ENCODE results near the gene NECAB2.

NECAB2 gene

GRCh38 chr16:83924686-83925085 lies 43.4 kb upstream of the NECAB2 start:
- no peaks in the 10 kb centered on the region for H3K27me3 ChIP-seq (ENCODE audit: insufficient read depth, low read length, poor library complexity)
- no peak overlapping the region for H3K27ac ChIP-seq (ENCODE audit: low read length)
- no peaks in the 10 kb centered on the region; the same call in 1 of the 2 replicates for H4K20me1 ChIP-seq (ENCODE audit: insufficient read depth, low read length)
- H3K9ac ChIP-seq (ENCODE audit: low read depth, low read length) = no peak overlapping the region
- no peak overlapping the region for H3K4me3 ChIP-seq (ENCODE audit: low read depth in 1 of 2, low read length in 2 of 2)
- H3K79me2 ChIP-seq (ENCODE audit: insufficient read depth, low read length) = no peaks in the 10 kb centered on the region
- no peak for ATAC-seq (ENCODE audit: insufficient read depth, low read depth)
- H2AFZ ChIP-seq (ENCODE audit: low read depth, low read length) = no peak overlapping the region
- peaks cover 4% of the 10 kb centered on the region for H3K36me3 ChIP-seq (ENCODE audit: insufficient read depth, low read length)
- no peak for DNase-seq
- no peak for TF ChIP-seq CTCF (IDR thresholded peaks at IDR 0.05; ENCODE audit: borderline replicate concordance, extremely low read depth, low read length, poor library complexity, severe bottlenecking)
- no peak for TF ChIP-seq EZH2 (IDR thresholded peaks at IDR 0.05; ENCODE audit: borderline replicate concordance, low read depth, low read length, severe bottlenecking)
- H3K4me1 ChIP-seq (ENCODE audit: insufficient read depth, low read length) = no peaks in the 10 kb centered on the region
- H3K9me3 ChIP-seq (ENCODE audit: insufficient read depth, low read length, severe bottlenecking) = no peaks in the 10 kb centered on the region
- no peak overlapping the region for H3K4me2 ChIP-seq (ENCODE audit: insufficient read depth, low read length)

DNA sequence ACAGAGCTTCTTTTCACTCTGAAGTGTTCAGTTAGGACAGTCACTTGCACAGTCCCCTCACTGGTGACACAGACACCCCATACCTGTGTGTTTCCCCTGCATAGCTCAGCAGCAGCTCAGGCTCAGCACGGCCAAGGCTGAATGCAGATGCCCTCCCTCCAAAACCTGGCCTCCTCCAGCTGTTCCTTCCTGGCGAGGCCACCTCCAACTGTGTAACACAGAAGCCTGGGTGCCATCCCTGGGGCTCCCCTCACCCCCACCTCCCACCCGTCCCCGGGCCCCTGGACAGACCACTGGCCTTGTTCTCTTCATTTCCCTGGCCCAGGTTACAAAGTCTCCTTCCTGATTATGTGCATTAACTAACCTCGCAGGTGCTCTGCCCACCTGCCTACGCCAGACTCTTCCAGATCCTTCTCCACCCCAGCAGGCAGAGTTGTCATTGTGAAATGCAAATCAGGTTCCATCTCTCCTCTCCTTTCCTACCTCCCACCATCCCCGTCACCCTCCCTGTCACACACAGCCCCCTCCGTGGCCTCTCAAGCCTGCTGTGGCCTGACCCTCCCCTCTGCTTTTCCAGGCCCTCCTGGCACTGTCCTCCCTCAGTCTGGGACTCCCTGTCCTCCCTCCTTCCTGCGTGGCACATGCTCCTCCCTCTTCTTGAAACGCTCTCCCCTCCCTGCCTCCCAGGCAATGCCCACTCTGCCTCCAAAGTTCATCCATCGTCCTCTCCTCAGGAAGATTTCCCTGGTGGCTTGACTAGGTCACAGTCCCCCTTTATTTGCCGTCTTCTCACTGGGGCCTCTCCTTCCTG lies 42.7 kb upstream of the NECAB2 start:
- TF ChIP-seq EZH2 (IDR thresholded peaks at IDR 0.05; ENCODE audit: borderline replicate concordance, low read depth, low read length, severe bottlenecking) = no peak
- TF ChIP-seq CTCF (IDR thresholded peaks at IDR 0.05; ENCODE audit: borderline replicate concordance, extremely low read depth, low read length, poor library complexity, severe bottlenecking) = no peak
- no peak for DNase-seq
- no peak overlapping the region for H3K27ac ChIP-seq (ENCODE audit: low read length)
- no peak overlapping the region for H3K4me3 ChIP-seq (ENCODE audit: low read depth in 1 of 2, low read length in 2 of 2)
- no peak overlapping the region for H2AFZ ChIP-seq (ENCODE audit: low read depth, low read length)
- no peak for ATAC-seq (ENCODE audit: insufficient read depth, low read depth)
- no peaks in the 10 kb centered on the region; the same call in 1 of the 2 replicates for H4K20me1 ChIP-seq (ENCODE audit: insufficient read depth, low read length)
- H3K27me3 ChIP-seq (ENCODE audit: insufficient read depth, low read length, poor library complexity) = no peaks in the 10 kb centered on the region
- H3K9me3 ChIP-seq (ENCODE audit: insufficient read depth, low read length, severe bottlenecking) = no peaks in the 10 kb centered on the region
- no peaks in the 10 kb centered on the region for H3K36me3 ChIP-seq (ENCODE audit: insufficient read depth, low read length)
- H3K9ac ChIP-seq (ENCODE audit: low read depth, low read length) = no peak overlapping the region
- H3K4me2 ChIP-seq (ENCODE audit: insufficient read depth, low read length) = no peak overlapping the region
- no peaks in the 10 kb centered on the region for H3K4me1 ChIP-seq (ENCODE audit: insufficient read depth, low read length)
- no peaks in the 10 kb centered on the region for H3K79me2 ChIP-seq (ENCODE audit: insufficient read depth, low read length)

DNA sequence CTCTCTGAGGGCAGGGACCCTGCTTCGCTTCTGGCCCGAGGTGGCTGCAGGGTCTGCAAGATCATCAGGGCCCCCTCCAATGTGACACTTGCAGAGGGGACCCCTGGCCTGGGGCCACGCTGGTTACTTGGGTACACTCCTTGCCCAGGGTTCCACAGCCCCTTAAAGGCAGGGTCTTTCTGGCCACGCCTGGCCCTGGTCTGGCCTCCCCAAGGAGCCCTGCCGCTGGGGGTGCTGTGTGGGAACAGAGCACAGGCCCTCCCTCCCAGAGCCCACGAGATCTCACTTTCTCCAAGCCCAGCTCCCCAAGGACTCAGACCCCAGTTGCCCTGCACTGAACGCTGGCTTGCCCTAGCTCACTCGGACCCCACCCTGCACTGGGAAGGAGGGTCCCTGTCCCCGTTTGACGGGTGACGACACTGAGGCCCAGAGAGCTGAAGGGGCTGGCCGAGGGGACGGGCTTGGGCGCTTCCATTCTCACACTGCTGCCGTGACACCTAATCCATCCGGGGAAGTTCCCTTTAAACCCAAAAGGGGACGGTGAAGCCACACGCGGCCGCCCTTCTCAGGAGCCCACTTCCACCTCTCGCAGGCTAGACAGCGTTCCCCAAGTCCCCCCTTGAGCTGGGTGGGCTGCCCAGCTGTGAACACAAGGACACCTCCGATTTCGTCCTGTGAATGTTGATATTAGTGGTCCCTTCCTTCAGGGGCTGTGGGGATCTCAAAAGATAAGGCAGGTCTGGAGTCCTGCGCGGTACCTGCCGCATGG lies 41.9 kb upstream of the NECAB2 start:
- Histone ChIP-seq H3K4me1 (ENCODE audit: insufficient read depth, low read length) (no peaks in the 10 kb centered on the region), H3K79me2 (ENCODE audit: insufficient read depth, low read length) (no peaks in the 10 kb centered on the region), H3K9me3 (ENCODE audit: insufficient read depth, low read length, severe bottlenecking) (no peaks in the 10 kb centered on the region), H3K27me3 (ENCODE audit: insufficient read depth, low read length, poor library complexity) (no peaks in the 10 kb centered on the region), H3K27ac (ENCODE audit: low read length) (no peak overlapping the region), H2AFZ (ENCODE audit: low read depth, low read length) (no peak overlapping the region), H3K4me2 (ENCODE audit: insufficient read depth, low read length) (no peak overlapping the region), H3K9ac (ENCODE audit: low read depth, low read length) (no peak overlapping the region), H3K36me3 (ENCODE audit: insufficient read depth, low read length) (no peaks in the 10 kb centered on the region), H4K20me1 (ENCODE audit: insufficient read depth, low read length) (no peaks in the 10 kb centered on the region; the same call in 1 of the 2 replicates), H3K4me3 (ENCODE audit: low read depth in 1 of 2, low read length in 2 of 2) (no peak overlapping the region)
- ATAC-seq (ENCODE audit: insufficient read depth, low read depth) (no peak), DNase-seq (no peak)
- TF ChIP-seq CTCF (IDR thresholded peaks at IDR 0.05; ENCODE audit: borderline replicate concordance, extremely low read depth, low read length, poor library complexity, severe bottlenecking) (no peak), EZH2 (IDR thresholded peaks at IDR 0.05; ENCODE audit: borderline replicate concordance, low read depth, low read length, severe bottlenecking) (no peak)
